Raji (cell line): ENCODE data around the gene AMMECR1.

Source experiments
- POLR2A ChIP-seq: IDR thresholded peaks from 2 replicates; pipeline ENCODE4 v1.6.1; 2011; ENCODE audit warnings: low read depth, low read length, control low read depth; ENCODE audit not compliant: insufficient read depth

Gene AMMECR1

DNA sequence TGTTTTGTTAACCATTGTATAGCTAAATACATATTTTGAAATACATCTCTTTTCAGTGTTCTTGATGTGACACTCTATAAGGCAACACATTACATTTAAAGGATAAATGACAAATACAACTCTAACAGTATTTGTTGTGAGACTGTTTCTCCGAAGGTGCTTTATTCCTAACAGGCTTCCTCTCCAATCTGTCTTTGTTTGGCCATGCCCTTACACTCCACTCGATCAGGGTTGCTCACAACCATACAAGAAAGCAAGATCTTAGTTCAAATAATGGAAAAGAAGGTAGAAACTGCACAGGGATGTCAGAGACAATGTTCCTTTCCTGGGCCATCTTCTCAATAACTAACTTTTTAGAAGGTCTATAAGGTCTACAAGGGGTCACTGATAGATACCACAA is 36.5 kb downstream of the AMMECR1 start:
- TF ChIP-seq POLR2A, result no peak

DNA sequence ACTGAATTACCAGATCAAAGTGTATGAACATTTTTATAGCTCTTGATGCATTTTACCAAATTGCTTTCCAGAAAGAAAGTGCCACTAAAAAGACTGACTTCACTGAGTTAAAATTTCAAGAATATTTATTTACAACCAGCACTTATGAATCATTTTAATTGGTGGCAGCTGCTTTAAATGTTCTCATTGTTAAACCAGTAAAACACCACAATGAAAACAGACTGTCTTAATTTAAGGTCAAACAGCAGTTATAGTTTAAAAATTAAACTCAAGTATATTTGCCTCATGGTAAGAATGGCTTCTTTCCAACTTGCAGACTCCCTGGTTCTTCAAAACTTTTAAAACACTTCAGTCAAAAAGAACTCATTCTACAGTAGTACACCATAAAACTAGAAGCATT is 36.9 kb downstream of the AMMECR1 start:
- no peak for TF ChIP-seq POLR2A

DNA sequence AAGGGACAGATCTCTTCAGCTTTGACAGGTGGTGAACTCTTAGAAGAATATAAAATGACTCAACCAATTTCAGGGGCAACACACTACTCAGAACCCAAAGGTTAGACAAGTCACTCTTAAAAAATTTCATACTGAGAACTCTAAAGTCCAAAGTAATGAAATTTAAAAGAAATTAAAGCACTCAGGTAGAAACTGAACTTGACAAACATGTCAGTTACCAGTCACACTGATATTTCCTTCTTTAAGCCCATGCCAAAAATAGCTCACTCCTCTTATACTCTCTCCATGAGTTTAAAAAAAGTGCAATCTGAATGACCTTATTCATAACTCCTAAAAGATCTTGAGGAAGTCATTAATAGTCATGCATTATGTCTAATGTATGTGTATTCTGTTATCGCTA is 40.3 kb downstream of the AMMECR1 start:
- TF ChIP-seq POLR2A, result no peak

DNA sequence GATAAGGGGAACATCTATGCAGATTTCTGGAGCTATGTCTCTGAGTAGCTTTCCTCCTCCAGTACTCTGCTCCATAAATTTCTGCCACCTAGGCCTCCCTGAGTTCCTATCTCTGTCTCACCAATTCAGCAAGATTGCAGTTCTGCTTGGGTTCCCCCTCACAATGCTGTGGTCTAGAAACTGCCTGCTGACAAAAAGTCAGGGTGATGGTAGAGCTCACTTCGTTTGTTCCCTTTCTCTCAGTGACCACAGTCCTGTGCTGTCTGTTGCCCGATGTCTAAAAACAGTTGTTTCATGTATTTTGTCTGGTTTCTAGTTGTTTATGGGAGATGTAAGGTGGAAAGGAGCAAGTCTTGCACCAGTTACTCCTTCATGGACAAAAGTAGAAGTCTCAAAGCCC is 41.1 kb downstream of the AMMECR1 start:
- TF ChIP-seq POLR2A, result no peak

DNA sequence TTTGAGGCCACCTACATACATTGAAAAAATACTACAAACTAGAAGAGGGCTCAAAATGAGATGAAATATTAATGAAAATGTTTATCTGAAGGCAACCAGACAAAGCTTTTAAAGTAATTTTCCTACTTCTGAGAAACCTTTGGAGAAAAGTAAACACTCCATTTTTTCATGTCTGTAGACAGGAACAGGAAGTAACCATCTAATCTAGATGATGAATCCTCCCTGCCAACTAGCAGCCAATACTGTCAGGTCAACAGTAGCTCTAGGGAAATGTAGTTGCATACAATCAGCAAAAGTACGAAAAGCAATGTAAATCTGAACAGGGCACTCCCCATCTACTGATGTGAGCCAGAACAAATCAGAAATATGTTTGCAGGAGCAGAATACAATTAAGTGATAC is 49.0 kb downstream of the AMMECR1 start:
- TF ChIP-seq POLR2A, result no peak

DNA sequence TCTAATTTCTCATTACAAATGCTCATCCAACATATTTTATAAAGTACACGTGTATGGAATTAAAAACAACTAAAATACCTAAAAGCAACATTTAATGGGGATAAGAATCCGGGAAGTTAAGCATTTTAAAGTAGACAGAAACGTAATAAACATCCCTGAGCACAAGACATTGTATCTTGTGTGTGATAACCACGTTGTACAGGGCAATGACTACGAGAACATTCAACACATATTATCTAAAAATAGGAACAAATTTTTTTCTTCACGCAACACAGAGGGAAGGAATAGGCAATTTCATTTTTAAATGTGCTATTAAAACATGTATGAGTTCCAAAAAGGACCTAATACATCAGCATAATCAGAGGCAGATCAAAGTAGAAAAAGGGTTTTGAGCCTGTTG is 49.5 kb downstream of the AMMECR1 start:
- no peak for TF ChIP-seq POLR2A

DNA sequence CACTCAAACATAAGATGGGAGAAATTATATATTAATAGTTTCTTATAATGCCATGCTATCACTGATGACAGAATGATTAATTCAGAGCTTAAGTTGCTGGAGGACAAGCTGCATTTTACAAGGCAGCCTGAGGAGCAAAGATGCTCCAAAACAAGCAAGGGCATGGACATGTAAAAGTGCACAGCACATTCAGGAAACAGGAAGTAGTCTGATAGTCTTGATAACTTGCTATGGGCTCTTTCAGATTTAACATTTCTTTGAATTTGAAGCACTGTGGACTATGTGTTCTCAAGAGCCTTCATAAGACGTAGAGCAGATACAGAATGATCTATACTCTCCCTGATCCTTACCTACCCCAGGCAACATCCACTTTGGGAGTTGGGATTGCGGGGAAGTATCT is 50.0 kb downstream of the AMMECR1 start:
- TF ChIP-seq POLR2A, result no peak

DNA sequence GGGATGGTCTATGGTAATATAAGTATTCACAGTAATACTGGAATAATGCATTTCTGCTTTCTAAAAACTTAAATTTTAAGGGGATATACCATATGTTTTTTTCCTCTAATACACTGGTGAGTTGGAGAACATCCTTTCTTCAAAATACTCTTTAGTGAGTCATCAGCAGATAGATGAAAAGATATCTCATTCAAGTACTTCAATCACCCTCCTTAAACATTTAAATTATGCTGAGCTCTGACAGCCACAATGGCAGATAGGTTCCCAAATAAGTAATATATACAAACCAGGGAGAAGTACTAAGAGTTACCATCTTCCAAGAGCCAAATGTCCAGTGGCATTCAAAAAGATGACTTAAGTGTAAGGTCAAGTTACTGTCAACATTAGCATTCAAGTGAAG is 52.2 kb downstream of the AMMECR1 start:
- no peak for TF ChIP-seq POLR2A

DNA sequence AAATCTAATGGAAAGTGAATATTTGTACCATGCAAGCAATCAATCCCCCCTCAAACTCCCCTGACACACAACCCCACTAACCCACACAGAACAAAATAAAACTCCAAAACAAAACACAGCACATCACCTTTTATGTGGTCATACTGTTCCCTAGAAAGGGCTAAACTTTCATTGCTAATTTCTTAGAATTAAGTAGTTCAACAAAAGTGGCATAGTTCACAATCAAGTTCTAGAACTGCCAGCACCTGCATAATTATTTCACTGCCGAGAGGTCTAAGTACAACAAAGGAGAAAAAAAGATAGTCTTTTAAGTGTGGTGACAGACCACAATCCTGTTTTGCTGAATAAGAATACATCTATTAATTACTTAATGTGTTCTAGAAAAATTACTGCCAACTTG is 58.8 kb downstream of the AMMECR1 start:
- TF ChIP-seq POLR2A, result no peak

DNA sequence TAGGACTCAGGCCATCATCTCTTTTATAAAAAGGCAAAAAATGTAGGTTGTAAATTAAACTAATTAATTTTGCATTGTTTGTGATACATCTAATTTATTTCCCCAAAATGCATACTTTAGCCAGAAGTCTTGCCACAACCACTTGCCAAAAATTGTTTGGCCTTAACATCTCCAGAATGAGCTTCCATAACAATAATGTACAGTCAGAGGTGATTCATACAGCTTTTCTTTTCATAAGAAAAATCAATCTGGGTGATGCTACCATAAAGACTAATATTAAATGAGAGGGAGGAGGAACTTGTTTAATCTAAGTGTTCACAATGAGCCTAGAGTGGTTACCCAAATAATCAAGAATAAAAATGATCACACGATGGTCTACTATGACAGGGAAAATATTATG is 59.3 kb downstream of the AMMECR1 start:
- no peak for TF ChIP-seq POLR2A

DNA sequence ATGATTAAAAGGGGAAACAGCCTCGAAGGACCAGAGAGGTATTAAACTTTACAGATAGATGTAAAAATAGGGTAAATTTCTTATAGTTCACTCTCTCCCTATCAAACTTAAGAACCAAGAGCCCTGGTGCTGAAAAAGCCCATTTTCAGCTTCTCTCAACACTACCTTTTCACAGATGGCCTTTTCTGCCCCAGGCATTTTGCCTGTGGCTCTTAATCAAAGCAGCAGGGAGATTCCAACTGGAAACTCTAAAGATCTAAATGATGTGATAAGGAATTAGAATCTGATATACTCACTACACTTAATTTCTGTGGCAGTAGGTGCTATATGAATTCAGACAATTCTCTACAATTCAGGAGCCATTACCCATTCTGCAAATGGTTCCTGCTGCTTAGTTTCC is 60.0 kb downstream of the AMMECR1 start:
- no peak for TF ChIP-seq POLR2A

DNA sequence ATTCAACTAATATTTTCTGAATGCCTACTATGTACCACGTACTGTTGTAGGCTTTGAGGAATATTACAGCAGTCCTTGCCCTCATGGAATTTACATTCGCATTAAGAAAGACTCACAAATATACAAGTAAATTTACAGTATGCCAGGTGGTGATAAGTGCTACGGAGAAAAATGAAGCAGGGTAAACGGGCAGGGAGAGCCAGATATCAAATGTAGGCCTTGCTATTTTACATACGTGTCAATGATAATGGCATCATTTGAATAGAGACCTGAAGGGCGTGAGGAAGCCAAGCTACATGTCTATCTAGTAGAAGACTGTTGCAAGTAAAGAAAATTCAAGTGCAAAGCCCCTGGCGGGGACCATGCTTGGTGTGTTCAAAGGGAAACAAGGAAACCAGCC is 65.2 kb downstream of the AMMECR1 start:
- TF ChIP-seq POLR2A, result no peak

DNA sequence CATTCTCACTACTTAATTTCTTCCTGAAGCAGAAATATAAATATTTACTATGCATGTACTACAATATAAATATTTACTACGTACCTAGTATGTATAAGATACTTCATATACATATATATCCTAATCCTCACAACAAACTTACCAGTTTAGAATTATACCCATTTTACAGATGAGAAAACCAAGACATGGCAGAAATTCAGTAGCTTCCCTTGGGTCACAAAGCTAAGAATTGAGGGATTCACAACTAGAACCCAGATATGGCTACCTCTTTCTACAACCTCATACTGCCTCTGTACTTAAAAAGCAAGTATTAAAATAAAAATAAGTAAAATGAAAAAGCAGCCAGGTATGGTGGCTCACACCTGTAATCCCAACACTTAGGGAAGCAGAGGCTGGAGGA is 65.9 kb downstream of the AMMECR1 start:
- no peak for TF ChIP-seq POLR2A

DNA sequence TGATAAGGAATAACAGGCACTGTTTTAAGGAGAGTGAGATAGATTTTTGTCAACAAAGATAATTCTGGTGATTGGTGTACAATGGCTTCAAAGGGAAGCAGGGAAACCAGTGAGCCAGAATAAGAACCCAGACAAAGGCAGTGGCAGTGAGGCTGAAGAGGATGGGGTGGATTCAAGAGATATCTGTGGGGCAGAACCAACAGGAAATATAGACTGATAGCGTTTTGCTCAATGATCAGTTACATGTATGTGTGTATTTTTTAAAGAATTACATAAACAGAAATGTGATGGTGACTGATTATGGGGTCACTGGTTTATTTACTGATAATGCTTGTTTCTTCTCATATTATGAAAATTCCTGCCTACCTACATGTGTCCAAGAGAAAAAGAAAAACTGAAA is 66.4 kb downstream of the AMMECR1 start:
- TF ChIP-seq POLR2A, result no peak

DNA sequence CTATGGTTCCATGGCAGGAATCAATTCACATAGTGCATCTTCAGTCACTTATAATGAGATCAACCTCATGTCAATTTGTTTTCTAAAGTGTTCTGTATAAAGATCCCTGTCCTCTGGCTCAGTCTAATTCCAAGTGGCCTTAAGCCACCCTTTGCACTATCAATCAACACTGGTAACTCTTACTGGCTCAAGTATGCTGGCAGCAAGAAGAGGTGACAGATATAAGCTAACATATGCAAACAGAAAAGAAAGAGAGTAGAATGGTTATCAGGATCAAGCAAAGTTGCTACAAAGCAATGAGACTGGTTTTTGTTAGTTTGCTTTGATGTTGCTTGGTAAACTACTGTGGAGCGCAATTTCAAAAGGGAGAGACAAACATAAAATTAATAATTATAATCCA is 67.0 kb downstream of the AMMECR1 start:
- no peak for TF ChIP-seq POLR2A

DNA sequence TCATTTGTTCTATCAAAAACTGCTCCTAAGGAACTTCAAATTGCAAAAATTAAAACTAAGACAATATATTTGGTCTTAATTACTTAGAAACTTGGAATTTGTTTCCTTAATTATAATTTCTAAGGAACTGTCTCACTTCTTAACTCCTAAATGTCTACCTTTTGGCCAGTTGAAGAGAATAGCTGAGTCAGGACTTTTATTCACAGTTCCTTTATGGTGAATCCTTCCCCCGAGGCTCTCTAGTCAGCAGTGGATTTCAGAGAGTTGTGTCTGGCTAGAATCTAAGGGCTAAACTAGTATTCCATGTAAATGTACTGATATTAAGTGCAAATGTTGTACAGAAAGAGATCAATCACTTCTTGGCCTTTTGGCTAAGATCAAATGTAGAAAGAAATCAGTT is 69.3 kb downstream of the AMMECR1 start:
- TF ChIP-seq POLR2A, result no peak

DNA sequence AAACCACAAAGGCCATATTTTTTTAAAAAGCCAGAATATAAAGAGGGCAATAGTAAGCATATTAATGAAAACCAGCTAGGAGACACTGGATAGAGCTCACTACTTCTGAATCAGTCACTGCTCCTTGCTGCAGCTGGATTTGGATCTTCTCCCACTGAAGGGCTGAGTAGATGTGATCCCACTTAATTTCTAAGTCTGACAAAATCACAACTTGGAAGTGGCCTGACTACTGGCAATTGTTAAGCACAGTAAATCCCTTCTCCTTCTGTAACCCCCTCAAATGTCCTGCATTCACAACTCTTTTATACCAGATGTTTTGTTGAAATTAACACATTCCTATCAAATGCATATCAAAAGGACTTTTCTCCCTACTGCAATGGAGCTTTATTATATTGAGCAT is 72.9 kb downstream of the AMMECR1 start:
- no peak for TF ChIP-seq POLR2A

DNA sequence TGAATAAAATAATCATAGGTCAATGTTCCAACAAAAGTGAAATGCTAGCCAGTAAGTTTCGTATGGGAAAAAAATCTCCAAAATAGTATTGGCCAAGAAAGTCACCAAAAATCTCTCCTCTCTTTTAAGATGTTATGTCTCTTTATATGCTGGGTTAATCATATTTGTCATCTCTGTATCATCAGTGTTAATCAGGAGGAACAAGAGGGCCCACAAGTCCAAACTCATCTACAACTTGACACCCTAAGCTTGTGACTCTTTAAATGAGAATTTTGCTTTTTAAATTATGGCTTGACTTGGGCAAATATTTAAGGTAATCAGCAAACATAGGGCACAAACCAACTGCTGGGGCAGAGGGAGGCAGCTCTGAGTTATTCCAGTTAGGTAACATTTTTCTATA is 75.5 kb downstream of the AMMECR1 start:
- no peak for TF ChIP-seq POLR2A

DNA sequence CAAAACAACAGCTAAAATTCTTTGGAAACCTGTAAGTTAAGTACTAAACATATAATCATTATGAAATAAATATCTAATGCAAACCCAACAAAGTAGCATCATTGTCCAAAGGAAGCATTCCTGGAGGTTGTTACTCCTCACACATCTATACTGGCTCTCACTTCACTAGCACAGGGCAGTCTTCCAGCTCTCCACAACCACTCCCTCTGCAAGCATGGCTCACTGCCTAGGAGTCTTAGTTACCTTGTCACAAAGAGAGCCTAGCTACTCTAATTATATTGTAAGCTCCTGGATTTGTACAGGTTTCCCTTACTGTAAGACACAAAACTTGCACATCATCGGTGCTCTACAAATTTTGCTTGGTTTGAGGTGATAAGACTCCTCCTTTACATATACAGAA is 76.1 kb downstream of the AMMECR1 start:
- no peak for TF ChIP-seq POLR2A

DNA sequence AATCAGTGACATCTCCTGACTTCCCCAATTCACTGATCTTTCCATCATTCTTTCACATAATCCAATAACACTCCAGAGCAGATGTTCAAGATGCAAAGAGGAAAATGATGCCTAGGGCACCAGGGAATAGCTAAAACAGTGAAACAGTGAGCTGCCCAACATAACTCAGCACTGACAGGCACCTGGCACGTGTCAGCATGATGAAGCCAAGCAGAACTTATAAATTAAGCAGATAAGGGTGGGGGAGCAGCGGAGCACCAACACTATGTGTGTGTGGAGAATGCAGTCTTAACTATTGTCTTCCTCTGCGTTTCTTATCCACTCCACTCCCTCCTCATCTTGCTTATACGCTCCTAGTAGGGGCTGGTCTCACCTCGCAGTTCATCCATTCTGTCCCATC is 89.4 kb downstream of the AMMECR1 start:
- TF ChIP-seq POLR2A, result no peak
